Liver (tissue), 9 donors: ENCODE data around the gene RAI1. TPM values are rescaled to one million over a fixed set of nuclear protein-coding genes. Genes with fewer than 3 reads are reported as not detected.

Source experiments
- DNase-seq: peaks from one replicate; pipeline ENCODE4 v3.0.0-alpha.2; 2017; ENCODE audit warnings: low spot score
- H3K27ac ChIP-seq, 2 donors: one replicate each; pipeline ENCODE4 v1.7.0; 2013; ENCODE audit warnings: inconsistent platforms in 2 of 2, low read length in 2 of 2, control low read depth in 1 of 2, low read depth in 1 of 2, mild to moderate bottlenecking in 1 of 2
- H3K27me3 ChIP-seq, 4 donors: one replicate each; pipeline versions ENCODE4 v1.6.1 to v1.7.0; 2013; ENCODE audit warnings: low read length in 3 of 4, inconsistent platforms in 1 of 4, mild to moderate bottlenecking in 1 of 4, moderate library complexity in 1 of 4; ENCODE audit not compliant: control insufficient read depth in 4 of 4, insufficient read depth in 4 of 4
- H3K36me3 ChIP-seq, 4 donors: one replicate each; pipeline versions ENCODE4 v1.6.1 to v1.7.0; 2013; ENCODE audit warnings: low read length in 3 of 4, mild to moderate bottlenecking in 3 of 4, low read depth in 1 of 4, moderate library complexity in 1 of 4; ENCODE audit not compliant: control insufficient read depth in 4 of 4, insufficient read depth in 3 of 4
- H3K4me1 ChIP-seq, 4 donors: one replicate each; pipeline versions ENCODE4 v1.6.1 to v1.7.0; 2013; ENCODE audit warnings: low read length in 3 of 4, mild to moderate bottlenecking in 3 of 4, moderate library complexity in 1 of 4; ENCODE audit not compliant: control insufficient read depth in 4 of 4, insufficient read depth in 4 of 4
- H3K4me3 ChIP-seq, 3 donors: one replicate each; pipeline versions ENCODE4 v1.6.1 to v1.7.0; 2013; ENCODE audit warnings: low read length in 3 of 3, control low read depth in 1 of 3, low read depth in 1 of 3, mild to moderate bottlenecking in 1 of 3
- H3K9ac ChIP-seq, 2 donors: one replicate each; pipeline ENCODE4 v1.7.0; 2013; ENCODE audit warnings: low read length in 2 of 2, mild to moderate bottlenecking in 2 of 2, moderate library complexity in 2 of 2, control low read depth in 1 of 2, low read depth in 1 of 2
- H3K9me3 ChIP-seq, 4 donors: one replicate each; pipeline versions ENCODE4 v1.6.1 to v1.7.0; 2013; ENCODE audit warnings: low read length in 3 of 4; ENCODE audit not compliant: control insufficient read depth in 4 of 4
- ATF3 ChIP-seq: IDR thresholded peaks from 2 replicates; pipeline ENCODE4 v1.6.1; 2016; ENCODE audit warnings: antibody characterized with exemption
- FOXA1 ChIP-seq: IDR thresholded peaks from 2 replicates; pipeline ENCODE4 v1.6.1; 2016; ENCODE audit warnings: antibody characterized with exemption
- FOXA2 ChIP-seq: IDR thresholded peaks from 2 replicates; pipeline ENCODE4 v1.6.1; 2016; ENCODE audit warnings: antibody characterized with exemption
- GABPA ChIP-seq, 2 donors: IDR thresholded peaks in 1 of 2; conservative IDR thresholded peaks in 1 of 2; 2 replicates each; pipeline ENCODE4 v1.6.1; 2016; ENCODE audit warnings: antibody characterized with exemption in 2 of 2, mild to moderate bottlenecking in 1 of 2, moderate library complexity in 1 of 2
- HNF4G ChIP-seq: IDR thresholded peaks from 2 replicates; pipeline ENCODE4 v1.6.1; 2016; ENCODE audit warnings: antibody characterized with exemption
- JUND ChIP-seq, 2 donors: IDR thresholded peaks; 2 replicates each; pipeline ENCODE4 v1.6.1; 2016; ENCODE audit warnings: antibody characterized with exemption in 2 of 2
- MAX ChIP-seq: IDR thresholded peaks from 2 replicates; pipeline ENCODE4 v1.6.1; 2016; ENCODE audit warnings: antibody characterized with exemption
- NR2F2 ChIP-seq: IDR thresholded peaks from 2 replicates; pipeline ENCODE4 v1.6.1; 2016; ENCODE audit warnings: antibody characterized with exemption
- SP1 ChIP-seq: IDR thresholded peaks from 2 replicates; pipeline ENCODE4 v1.6.1; 2018; ENCODE audit warnings: antibody characterized with exemption, mild to moderate bottlenecking
- YY1 ChIP-seq: IDR thresholded peaks from 2 replicates; pipeline ENCODE4 v1.6.1; 2016; ENCODE audit warnings: antibody characterized with exemption, mild to moderate bottlenecking
- WGBS: extraction: QIAGEN DNeasy Blood & Tissue Kit; methylation state at CpG from one replicate; pipeline ENCODE4 v1.1.7; 2013; 5-methylcytosine and 5-hydroxymethylcytosine counted together
- polyA plus RNA-seq, 2 donors: library from polyadenylated mRNA; stranded (reverse) in 1 of 2; unstranded in 1 of 2; fragments of 200-250 nt in 1 of 2; fragments of >200 nt in 1 of 2; fragmentation: Nextera tagmentation in 1 of 2; extraction: Ambion mirVana in 1 of 2; gene quantifications; one replicate each; pipeline versions ENCODE4 v1.2.1 to v1.2.3, GENCODE V29; 2013 to 2015
- total RNA-seq, 2 donors: library from RNA; depleted of rRNA; stranded (reverse); fragments of >200 nt; gene quantifications; one replicate each; pipeline ENCODE4 v1.2.3, GENCODE V29; 2014
- TF ChIP-seq, protein P1 (sequence below): IDR thresholded peaks from 2 replicates; pipeline ENCODE4 v1.6.1; 2016; ENCODE audit warnings: antibody characterized with exemption, mild to moderate bottlenecking
- TF ChIP-seq, protein P2 (sequence below): fragments of 150-350 bp; IDR thresholded peaks from 2 replicates; pipeline ENCODE4 v1.5.1; 2017; ENCODE audit warnings: improper control_type of control experiment, low read depth, low read length; ENCODE audit not compliant: missing input control
- TF ChIP-seq, protein P3 (sequence below): IDR thresholded peaks from 2 replicates; pipeline ENCODE4 v1.6.1; 2016; ENCODE audit warnings: antibody characterized with exemption
- donor health status: healthy.
- donor health status: healthy.
- donor health status: healthy.
- donor health status: healthy.
- donor health status: healthy.

The RAI1 gene
- total and polyA plus RNA-seq, 4 donors = 0.57 to 7.6 (median 5.3) TPM

GRCh38 chr17:17793378-17794214, 112.3 kb downstream of the RAI1 start:
- Histone ChIP-seq H3K4me3 (no peak overlapping the region), H3K27ac (no peak overlapping the region), H3K9ac (no peak overlapping the region), H3K9me3 (no peaks in the 10 kb centered on the region), H3K27me3 (no peaks in the 10 kb centered on the region), H3K4me1 (peaks cover 0 to 20% (median 4%) of the 10 kb centered on the region in 4 donors), H3K36me3 (peaks cover 0 to 25% (median 4%) of the 10 kb centered on the region in 4 donors)
- WGBS = 96% methylated on average over 30 of the region's 30 CpGs
- no peak for DNase-seq
- no peak for TF ChIP-seq YY1
- no peak for TF ChIP-seq JUND (IDR thresholded peaks at IDR 0.05)
- no peak for TF ChIP-seq NR2F2
- TF ChIP-seq SP1 = no peak
- TF ChIP-seq, protein P1, sequence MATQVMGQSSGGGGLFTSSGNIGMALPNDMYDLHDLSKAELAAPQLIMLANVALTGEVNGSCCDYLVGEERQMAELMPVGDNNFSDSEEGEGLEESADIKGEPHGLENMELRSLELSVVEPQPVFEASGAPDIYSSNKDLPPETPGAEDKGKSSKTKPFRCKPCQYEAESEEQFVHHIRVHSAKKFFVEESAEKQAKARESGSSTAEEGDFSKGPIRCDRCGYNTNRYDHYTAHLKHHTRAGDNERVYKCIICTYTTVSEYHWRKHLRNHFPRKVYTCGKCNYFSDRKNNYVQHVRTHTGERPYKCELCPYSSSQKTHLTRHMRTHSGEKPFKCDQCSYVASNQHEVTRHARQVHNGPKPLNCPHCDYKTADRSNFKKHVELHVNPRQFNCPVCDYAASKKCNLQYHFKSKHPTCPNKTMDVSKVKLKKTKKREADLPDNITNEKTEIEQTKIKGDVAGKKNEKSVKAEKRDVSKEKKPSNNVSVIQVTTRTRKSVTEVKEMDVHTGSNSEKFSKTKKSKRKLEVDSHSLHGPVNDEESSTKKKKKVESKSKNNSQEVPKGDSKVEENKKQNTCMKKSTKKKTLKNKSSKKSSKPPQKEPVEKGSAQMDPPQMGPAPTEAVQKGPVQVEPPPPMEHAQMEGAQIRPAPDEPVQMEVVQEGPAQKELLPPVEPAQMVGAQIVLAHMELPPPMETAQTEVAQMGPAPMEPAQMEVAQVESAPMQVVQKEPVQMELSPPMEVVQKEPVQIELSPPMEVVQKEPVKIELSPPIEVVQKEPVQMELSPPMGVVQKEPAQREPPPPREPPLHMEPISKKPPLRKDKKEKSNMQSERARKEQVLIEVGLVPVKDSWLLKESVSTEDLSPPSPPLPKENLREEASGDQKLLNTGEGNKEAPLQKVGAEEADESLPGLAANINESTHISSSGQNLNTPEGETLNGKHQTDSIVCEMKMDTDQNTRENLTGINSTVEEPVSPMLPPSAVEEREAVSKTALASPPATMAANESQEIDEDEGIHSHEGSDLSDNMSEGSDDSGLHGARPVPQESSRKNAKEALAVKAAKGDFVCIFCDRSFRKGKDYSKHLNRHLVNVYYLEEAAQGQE = no peak
- TF ChIP-seq FOXA2 = no peak
- TF ChIP-seq HNF4G = no peak
- TF ChIP-seq, protein P2, sequence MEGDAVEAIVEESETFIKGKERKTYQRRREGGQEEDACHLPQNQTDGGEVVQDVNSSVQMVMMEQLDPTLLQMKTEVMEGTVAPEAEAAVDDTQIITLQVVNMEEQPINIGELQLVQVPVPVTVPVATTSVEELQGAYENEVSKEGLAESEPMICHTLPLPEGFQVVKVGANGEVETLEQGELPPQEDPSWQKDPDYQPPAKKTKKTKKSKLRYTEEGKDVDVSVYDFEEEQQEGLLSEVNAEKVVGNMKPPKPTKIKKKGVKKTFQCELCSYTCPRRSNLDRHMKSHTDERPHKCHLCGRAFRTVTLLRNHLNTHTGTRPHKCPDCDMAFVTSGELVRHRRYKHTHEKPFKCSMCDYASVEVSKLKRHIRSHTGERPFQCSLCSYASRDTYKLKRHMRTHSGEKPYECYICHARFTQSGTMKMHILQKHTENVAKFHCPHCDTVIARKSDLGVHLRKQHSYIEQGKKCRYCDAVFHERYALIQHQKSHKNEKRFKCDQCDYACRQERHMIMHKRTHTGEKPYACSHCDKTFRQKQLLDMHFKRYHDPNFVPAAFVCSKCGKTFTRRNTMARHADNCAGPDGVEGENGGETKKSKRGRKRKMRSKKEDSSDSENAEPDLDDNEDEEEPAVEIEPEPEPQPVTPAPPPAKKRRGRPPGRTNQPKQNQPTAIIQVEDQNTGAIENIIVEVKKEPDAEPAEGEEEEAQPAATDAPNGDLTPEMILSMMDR = no peak
- TF ChIP-seq GABPA (IDR thresholded peaks at IDR 0.05 in 1 of 2, conservative IDR thresholded peaks at IDR 0.05 in 1 of 2) = no peak
- TF ChIP-seq, protein P3, sequence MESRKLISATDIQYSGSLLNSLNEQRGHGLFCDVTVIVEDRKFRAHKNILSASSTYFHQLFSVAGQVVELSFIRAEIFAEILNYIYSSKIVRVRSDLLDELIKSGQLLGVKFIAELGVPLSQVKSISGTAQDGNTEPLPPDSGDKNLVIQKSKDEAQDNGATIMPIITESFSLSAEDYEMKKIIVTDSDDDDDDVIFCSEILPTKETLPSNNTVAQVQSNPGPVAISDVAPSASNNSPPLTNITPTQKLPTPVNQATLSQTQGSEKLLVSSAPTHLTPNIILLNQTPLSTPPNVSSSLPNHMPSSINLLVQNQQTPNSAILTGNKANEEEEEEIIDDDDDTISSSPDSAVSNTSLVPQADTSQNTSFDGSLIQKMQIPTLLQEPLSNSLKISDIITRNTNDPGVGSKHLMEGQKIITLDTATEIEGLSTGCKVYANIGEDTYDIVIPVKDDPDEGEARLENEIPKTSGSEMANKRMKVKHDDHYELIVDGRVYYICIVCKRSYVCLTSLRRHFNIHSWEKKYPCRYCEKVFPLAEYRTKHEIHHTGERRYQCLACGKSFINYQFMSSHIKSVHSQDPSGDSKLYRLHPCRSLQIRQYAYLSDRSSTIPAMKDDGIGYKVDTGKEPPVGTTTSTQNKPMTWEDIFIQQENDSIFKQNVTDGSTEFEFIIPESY = no peak
- TF ChIP-seq FOXA1 = no peak

GRCh38 chr17:17794382-17794781, 113.1 kb downstream of the RAI1 start:
- no peak overlapping the region for H3K9ac ChIP-seq
- no peak for TF ChIP-seq MAX
- TF ChIP-seq JUND (IDR thresholded peaks at IDR 0.05) = no peak
- no peak for TF ChIP-seq GABPA (IDR thresholded peaks at IDR 0.05 in 1 of 2, conservative IDR thresholded peaks at IDR 0.05 in 1 of 2)
- TF ChIP-seq YY1 = no peak
- no peak for TF ChIP-seq FOXA2
- TF ChIP-seq ATF3 = no peak
- no peaks in the 10 kb centered on the region for H3K9me3 ChIP-seq
- DNase-seq = no peak
- H3K27ac ChIP-seq = no peak overlapping the region
- no peak overlapping the region for H3K4me3 ChIP-seq
- H3K4me1 ChIP-seq = peaks cover 0 to 12% (median 4%) of the 10 kb centered on the region in 4 donors
- no peaks in the 10 kb centered on the region for H3K27me3 ChIP-seq
- H3K36me3 ChIP-seq = peaks cover 0 to 25% (median 4%) of the 10 kb centered on the region in 4 donors
- 96% methylated on average over 31 of the region's 31 CpGs for WGBS
